NT2/D1 (cell line): ENCODE measurements around the gene C5orf63.
"Not testable (repeated sequence)": the region's sequence is repeated elsewhere in the genome, so short reads cannot be mapped to it uniquely, and the experiment has no call there.

Source experiments
- SUZ12 ChIP-seq: IDR thresholded peaks from 2 replicates; pipeline ENCODE4 v1.6.1; 2011; ENCODE audit not compliant: insufficient read length, insufficient read depth; ENCODE audit errors: extremely low read depth
- YY1 ChIP-seq: IDR thresholded peaks from 2 replicates; pipeline ENCODE4 v1.6.1; 2011; ENCODE audit not compliant: insufficient read length, insufficient read depth
- ZNF274 ChIP-seq: IDR thresholded peaks from 2 replicates; pipeline ENCODE4 v1.6.1; 2011; ENCODE audit warnings: mild to moderate bottlenecking, low read depth, low read length

DNA sequence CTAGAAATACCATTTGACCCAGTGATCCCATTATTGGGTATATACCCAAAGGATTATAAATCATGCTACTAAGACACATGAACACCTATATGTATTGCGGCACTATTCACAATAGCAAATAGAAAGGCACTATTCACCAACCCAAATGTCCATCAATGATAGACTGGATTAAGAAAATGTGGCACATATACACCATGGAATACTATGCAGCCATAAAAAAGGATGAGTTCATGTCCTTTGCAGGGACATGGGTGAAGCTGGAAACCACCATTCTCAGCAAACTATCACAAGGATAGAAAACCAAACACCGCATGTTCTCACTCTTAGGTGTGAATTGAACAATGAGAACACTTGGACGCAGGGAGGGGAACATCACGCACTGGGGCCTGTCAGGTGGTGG lies 56.6 kb downstream of the C5orf63 start:
- not testable (repeated sequence) for TF ChIP-seq ZNF274, YY1, SUZ12
